Glutamatergic neuron (in vitro differentiated cells): Measurements from ENCODE around the gene CHD9NB. TPM values are rescaled to one million over a fixed set of nuclear protein-coding genes. Genes with fewer than 3 reads are reported as not detected.

ENCODE experiments used
- DNase-seq: peaks from one replicate; pipeline ENCODE4 v3.0.0; 2022
- H3K27ac Mint-ChIP-seq: one replicate; pipeline ENCODE4 v1.8.0; 2020; ENCODE audit warnings: mild to moderate bottlenecking, mixed read lengths, inconsistent platforms; ENCODE audit not compliant: unreplicated experiment
- H3K27me3 Mint-ChIP-seq: one replicate; pipeline ENCODE4 v1.8.0; 2020; ENCODE audit warnings: mild to moderate bottlenecking, moderate library complexity, mixed read lengths, inconsistent platforms; ENCODE audit not compliant: unreplicated experiment
- H3K36me3 Mint-ChIP-seq: one replicate; pipeline ENCODE4 v1.8.0; 2020; ENCODE audit warnings: mild to moderate bottlenecking, mixed read lengths, inconsistent platforms; ENCODE audit not compliant: unreplicated experiment
- H3K4me1 Mint-ChIP-seq: one replicate; pipeline ENCODE4 v1.8.0; 2020; ENCODE audit warnings: mild to moderate bottlenecking, low read depth, mixed read lengths, inconsistent platforms; ENCODE audit not compliant: unreplicated experiment
- H3K4me3 Mint-ChIP-seq: one replicate; pipeline ENCODE4 v1.8.0; 2020; ENCODE audit warnings: mild to moderate bottlenecking, mixed read lengths, inconsistent platforms; ENCODE audit not compliant: unreplicated experiment
- H3K9me3 Mint-ChIP-seq: one replicate; pipeline ENCODE4 v1.8.0; 2020; ENCODE audit warnings: mild to moderate bottlenecking, moderate library complexity, mixed read lengths, inconsistent platforms; ENCODE audit not compliant: unreplicated experiment
- CTCF ChIP-seq: fragments of 200-600 bp; sonication (generic); IDR thresholded peaks from one replicate; pipeline ENCODE4 v1.5.0; 2021; ENCODE audit not compliant: partially characterized antibody, unreplicated experiment
- total RNA-seq: library from RNA; stranded (reverse); fragmentation: NEBNext Ultra II Directional; extraction: Animal tissue kit (Norgen Biotek cat#: 25700); gene quantifications from one replicate; pipeline ENCODE4 v1.2.1, GENCODE V29; 2021; ENCODE audit not compliant: unreplicated experiment

The CHD9NB gene
- total RNA-seq, 1 donor from 2014 or later, result 1.8 TPM

DNA sequence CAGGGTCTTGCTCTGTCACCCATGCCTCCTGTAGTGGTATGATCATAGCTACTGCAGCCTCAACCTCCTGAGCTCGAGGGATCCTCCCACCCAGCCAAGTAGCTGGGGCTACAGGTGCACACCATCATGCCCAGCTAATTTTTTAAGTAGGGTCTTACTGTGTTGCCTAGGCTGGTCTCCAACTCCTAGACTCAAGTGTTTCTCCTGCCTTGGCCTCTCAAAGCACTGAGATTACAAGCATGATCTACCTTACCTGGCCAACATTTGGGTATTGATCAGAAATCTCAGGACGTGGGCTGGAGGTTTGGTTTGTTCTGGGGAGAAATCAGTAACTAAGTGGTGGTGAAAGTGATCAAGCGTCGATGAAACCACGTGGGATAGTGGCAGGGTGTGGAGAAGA, 6.2 kb upstream of the CHD9NB start:
- Mint-ChIP-seq H3K36me3 (no peaks in the 10 kb centered on the region), H3K4me3 (no peak overlapping the region), H3K4me1 (peaks cover 2% of the 10 kb centered on the region), H3K27me3 (no peaks in the 10 kb centered on the region), H3K27ac (no peak overlapping the region), H3K9me3 (peaks cover 3% of the 10 kb centered on the region)
- no peak for DNase-seq
- no peak for TF ChIP-seq CTCF

- TF ChIP-seq CTCF, result no peak
- no peak for DNase-seq
- Mint-ChIP-seq H3K9me3 (peaks cover 6% of the 10 kb centered on the region), H3K27ac (no peak overlapping the region), H3K27me3 (no peaks in the 10 kb centered on the region), H3K4me1 (peaks cover 2% of the 10 kb centered on the region), H3K36me3 (no peaks in the 10 kb centered on the region), H3K4me3 (no peak overlapping the region)
Observed at GRCh38 chr16:53058441-53058840, 5.7 kb upstream of the CHD9NB start.

DNA sequence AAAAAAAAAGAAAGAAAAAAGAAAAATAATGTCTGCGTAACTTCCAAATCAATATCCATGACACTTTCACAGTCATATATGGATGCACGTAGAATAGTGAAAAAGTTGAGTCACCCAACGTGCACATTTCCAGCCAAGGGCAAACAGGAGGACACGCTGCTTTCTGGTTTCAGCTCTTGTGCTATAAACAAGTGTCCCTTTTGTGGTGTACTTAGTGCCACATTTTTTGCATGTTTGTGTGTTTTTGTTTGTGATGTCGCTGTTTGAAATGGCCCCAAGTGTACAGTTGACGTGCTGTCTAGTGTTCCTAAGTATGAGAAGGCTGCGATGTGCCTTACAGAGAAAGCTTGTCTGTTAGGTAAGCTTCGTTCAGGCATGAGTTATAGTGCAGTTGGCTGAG, 5.0 kb upstream of the CHD9NB start:
- no peaks in the 10 kb centered on the region for H3K36me3 Mint-ChIP-seq
- no peaks in the 10 kb centered on the region for H3K27me3 Mint-ChIP-seq
- H3K9me3 Mint-ChIP-seq, result peaks cover 6% of the 10 kb centered on the region
- H3K4me3 Mint-ChIP-seq, result no peak overlapping the region
- TF ChIP-seq CTCF, result no peak
- DNase-seq, result no peak
- peaks cover 2% of the 10 kb centered on the region for H3K4me1 Mint-ChIP-seq
- H3K27ac Mint-ChIP-seq, result no peak overlapping the region

GRCh38 chr16:53056392-53056881, 3.7 kb upstream of the CHD9NB start:
- TF ChIP-seq CTCF, result no peak
- Mint-ChIP-seq H3K4me1 (peaks cover 2% of the 10 kb centered on the region), H3K27me3 (no peaks in the 10 kb centered on the region), H3K27ac (no peak overlapping the region), H3K36me3 (no peaks in the 10 kb centered on the region), H3K4me3 (no peak overlapping the region), H3K9me3 (peaks cover 6% of the 10 kb centered on the region)
- no peak for DNase-seq

DNA sequence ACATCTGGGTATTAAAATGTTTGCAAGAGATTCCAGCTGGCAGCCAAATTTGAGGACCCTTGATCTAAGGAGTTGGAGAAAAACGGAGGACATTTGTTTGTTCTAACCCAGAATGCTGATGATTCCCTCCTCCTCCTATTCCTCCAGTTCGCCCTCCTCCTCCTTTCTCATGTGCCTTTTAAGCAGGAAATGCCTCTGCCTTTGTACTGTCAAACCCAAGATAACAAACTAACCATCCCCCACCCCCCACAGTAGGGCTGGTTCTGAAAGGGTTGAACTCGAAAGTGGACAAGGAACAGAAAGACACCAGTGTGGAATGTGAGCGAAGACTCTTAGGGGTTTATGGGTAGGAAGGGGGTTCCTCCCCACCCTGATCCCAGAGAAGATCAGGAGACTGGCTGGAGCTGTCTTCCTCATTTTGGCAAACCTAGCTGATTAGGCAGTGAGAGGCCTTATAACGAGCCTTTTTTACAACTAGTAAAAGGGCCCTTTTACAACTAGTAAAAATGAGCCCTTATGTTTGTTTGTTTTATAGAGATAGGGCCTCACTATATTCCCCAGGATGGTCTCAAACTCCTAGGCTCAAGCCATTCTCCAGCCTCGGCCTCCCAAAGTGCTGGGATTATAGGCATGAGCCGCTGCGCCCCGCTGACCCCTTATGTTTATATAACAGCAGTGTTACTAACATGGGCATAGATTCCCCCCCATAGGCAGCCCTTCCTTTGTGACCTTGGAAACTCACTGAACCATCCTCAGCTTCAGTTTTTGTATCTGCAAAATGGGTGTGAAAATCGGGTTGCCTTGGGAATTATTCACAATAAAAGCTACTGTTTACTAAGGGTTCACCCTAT, 3.1 kb upstream of the CHD9NB start:
- Mint-ChIP-seq H3K4me3 (peak overlapping the region; percentile 85), H3K27me3 (no peaks in the 10 kb centered on the region), H3K9me3 (peaks cover 3% of the 10 kb centered on the region), H3K4me1 (peaks cover 2% of the 10 kb centered on the region), H3K36me3 (no peaks in the 10 kb centered on the region), H3K27ac (peak overlapping the region; percentile 83)
- DNase-seq, result no peak
- no peak for TF ChIP-seq CTCF
